ENCODE data around the gene APOBEC3C. TPM values are rescaled to one million over a fixed set of nuclear protein-coding genes. Genes with fewer than 3 reads are reported as not detected.
A peak's percentile ranks its signal among the peaks of the same experiment; 100 is the strongest.
"Not testable (repeated sequence)": the region's sequence is repeated elsewhere in the genome, so short reads cannot be mapped to it uniquely, and the experiment has no call there.

APOBEC3C gene
- total RNA-seq, 1 donor from 2014 or later, result 22.3 TPM

DNA sequence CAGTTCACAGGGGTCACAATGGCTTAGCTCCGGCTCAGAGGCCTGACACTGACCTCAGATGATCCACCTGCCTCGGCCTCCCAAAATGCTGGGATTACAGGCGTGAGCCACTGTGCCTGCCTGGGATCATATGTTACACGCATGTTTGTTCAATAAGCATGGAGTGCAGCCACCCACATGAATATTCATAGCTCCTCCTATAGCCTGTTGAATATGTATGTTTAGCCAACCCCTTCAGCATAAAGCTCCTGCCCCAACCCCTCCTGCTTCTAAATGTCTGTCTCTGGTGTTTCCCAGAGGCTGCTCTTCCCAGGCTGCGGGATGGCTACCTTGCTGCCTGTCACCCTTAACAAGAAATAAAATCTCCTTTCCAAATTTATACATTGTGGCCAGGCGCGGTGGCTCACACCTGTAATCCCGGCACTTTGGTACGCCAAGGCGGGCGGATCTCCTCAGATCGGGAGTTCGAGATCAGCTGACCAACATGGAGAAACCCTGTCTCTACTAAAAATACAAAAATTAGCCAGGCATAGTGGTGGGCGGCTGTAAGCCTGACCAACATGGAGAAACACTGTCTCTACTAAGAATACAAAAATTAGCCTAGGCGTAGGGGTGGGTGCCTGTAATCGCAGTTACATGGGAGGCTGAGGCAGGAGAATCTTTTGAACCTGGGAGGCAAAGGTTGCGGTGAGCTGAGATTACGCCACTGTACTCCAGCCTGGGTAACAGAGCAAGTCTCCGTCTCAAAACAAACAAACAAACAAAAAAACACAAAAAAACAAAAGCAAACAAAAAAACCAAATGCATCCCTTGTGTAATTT lies 25.5 kb downstream of the APOBEC3C start:
- Mint-ChIP-seq H3K27ac (ENCODE audit: unreplicated experiment) (peak overlapping the region; percentile 25), H3K4me3 (ENCODE audit: unreplicated experiment) (peak overlapping the region; percentile 63), H3K4me1 (ENCODE audit: low read depth) (peaks cover 9% of the 10 kb centered on the region), H3K36me3 (ENCODE audit: low read depth) (no peaks in the 10 kb centered on the region), H3K9me3 (ENCODE audit: low read depth) (no peaks in the 10 kb centered on the region), H3K27me3 (ENCODE audit: low read depth) (no peaks in the 10 kb centered on the region)
- DNase-seq (ENCODE audit: low spot score), result no peak
- TF ChIP-seq, protein P1, sequence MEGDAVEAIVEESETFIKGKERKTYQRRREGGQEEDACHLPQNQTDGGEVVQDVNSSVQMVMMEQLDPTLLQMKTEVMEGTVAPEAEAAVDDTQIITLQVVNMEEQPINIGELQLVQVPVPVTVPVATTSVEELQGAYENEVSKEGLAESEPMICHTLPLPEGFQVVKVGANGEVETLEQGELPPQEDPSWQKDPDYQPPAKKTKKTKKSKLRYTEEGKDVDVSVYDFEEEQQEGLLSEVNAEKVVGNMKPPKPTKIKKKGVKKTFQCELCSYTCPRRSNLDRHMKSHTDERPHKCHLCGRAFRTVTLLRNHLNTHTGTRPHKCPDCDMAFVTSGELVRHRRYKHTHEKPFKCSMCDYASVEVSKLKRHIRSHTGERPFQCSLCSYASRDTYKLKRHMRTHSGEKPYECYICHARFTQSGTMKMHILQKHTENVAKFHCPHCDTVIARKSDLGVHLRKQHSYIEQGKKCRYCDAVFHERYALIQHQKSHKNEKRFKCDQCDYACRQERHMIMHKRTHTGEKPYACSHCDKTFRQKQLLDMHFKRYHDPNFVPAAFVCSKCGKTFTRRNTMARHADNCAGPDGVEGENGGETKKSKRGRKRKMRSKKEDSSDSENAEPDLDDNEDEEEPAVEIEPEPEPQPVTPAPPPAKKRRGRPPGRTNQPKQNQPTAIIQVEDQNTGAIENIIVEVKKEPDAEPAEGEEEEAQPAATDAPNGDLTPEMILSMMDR (IDR thresholded peaks at IDR 0.05), result no peak

DNA sequence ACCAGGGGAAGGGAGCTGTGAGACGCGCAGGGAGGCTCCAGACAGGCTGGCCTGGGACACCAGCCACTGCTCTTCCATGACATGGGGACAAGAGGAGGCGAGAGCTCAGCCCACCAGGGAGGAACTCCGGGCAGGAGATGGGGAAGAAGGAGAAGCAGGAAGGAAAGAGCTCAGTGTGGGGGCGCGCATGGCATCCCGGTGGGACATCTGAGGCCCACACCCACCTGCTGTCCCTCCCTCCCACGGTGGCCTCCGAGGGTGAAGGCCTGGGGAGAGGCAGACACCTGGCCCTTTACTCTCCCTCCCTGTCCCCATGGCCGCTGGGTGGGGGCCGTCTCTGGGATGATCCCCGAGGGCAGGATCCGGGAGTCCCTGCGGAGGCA lies 26.1 kb downstream of the APOBEC3C start:
- not testable (repeated sequence) for H3K27me3 Mint-ChIP-seq (ENCODE audit: low read depth); H3K9me3 Mint-ChIP-seq (ENCODE audit: low read depth); DNase-seq (ENCODE audit: low spot score); H3K36me3 Mint-ChIP-seq (ENCODE audit: low read depth); H3K4me1 Mint-ChIP-seq (ENCODE audit: low read depth)
- peak overlapping the region; percentile 25 for H3K27ac Mint-ChIP-seq (ENCODE audit: unreplicated experiment)
- peak overlapping the region; percentile 63 for H3K4me3 Mint-ChIP-seq (ENCODE audit: unreplicated experiment)

DNA sequence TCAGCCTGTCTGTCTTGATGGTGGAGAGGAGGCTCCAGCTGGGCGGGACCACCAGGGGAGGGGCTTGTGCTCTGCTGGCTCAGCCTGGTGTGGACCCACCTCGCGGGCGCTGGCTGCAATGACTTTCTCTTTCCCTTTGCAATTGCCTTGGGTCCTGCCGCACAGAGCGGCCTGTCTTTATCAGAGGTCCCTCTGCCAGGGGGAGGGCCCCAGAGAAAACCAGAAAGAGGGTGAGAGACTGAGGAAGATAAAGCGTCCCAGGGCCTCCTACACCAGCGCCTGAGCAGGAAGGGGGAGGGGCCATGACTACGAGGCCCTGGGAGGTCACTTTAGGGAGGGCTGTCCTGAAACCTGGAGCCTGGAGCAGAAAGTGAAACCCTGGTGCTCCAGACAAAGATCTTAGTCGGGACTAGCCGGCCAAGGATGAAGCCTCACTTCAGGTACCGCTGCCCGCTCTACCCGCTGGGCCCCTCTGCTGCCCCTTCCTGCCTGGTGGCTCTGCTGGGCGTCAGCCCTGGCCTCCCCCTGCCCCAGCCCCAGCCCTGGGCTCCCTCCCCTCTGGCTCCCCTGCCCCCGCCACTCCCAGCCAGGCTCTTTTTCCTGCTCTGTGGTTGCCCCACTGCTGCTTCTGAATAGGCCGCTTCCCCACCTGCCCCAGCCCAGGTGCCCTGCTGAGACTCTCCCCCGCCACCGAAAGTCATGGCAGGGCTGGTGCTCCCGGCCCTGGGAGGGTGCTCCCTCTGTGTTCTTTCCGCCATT lies 26.7 kb downstream of the APOBEC3C start, which contains the start of gene APOBEC3F:
APOBEC3F (plus strand) TSS at position 327 of the 759 bp plus-strand sequence; CDS start at position 424, 97 bp downstream.
- H3K36me3 Mint-ChIP-seq (ENCODE audit: low read depth); H3K4me1 Mint-ChIP-seq (ENCODE audit: low read depth): not testable (repeated sequence)

DNA sequence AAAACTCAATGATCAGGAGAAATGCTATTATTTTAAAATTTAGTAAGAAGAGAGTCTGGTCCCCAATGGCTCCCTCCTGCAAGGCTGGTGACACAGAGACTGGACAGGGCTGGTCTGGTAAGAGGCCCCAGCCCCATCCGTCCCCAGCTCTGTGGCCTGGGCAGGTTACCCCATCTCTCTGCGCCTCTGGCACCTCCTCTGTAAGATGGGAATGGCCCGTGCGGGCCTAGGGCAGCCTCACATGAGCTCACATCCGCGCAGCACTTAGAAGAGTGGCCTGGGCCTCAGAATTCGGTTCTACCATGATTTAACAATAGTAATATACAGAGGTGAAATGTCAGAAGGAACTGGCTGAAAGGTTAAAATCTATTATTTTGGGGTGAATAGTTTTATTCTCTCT lies 27.9 kb downstream of the APOBEC3C start:
- Mint-ChIP-seq H3K27me3 (ENCODE audit: low read depth) (no peaks in the 10 kb centered on the region), H3K4me1 (ENCODE audit: low read depth) (peaks cover 9% of the 10 kb centered on the region), H3K36me3 (ENCODE audit: low read depth) (no peaks in the 10 kb centered on the region), H3K27ac (ENCODE audit: unreplicated experiment) (no peak overlapping the region), H3K4me3 (ENCODE audit: unreplicated experiment) (no peak overlapping the region), H3K9me3 (ENCODE audit: low read depth) (no peaks in the 10 kb centered on the region)
- DNase-seq (ENCODE audit: low spot score), result no peak
- TF ChIP-seq, protein P1 (IDR thresholded peaks at IDR 0.05), result no peak

More for the DNA sequence above, 26.7 kb downstream of the APOBEC3C start, which contains the start of gene APOBEC3F:
- TF ChIP-seq, protein P1 (IDR thresholded peaks at IDR 0.05), result peak; percentile 36
- DNase-seq (ENCODE audit: low spot score); H3K27me3 Mint-ChIP-seq (ENCODE audit: low read depth); H3K9me3 Mint-ChIP-seq (ENCODE audit: low read depth): not testable (repeated sequence)
- Mint-ChIP-seq H3K27ac (ENCODE audit: unreplicated experiment) (peak within 1 kb of the TSS; percentile 85), H3K4me3 (ENCODE audit: unreplicated experiment) (peak within 1 kb of the TSS; percentile 75)

DNA sequence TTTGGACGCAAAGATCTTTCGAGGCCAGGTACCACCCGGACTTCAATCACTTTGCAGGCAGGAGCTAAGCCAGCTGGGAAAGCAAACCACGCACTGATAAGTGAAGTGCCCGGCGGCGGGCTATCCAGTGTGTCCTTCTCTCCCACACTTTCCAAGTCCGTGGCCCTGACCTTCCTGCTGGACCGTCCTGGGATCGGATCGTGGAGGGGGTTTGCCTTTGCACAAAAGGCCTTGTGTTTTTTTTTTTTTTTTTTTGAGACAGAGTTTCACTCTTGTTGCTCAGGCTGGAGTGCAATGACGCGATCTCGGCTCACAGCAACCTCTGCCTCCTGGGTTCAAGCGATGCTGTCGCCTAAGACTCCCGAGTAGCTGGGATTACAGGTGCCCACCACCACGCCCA lies 29.0 kb downstream of the APOBEC3C start:
- not testable (repeated sequence) for H3K36me3 Mint-ChIP-seq (ENCODE audit: low read depth); DNase-seq (ENCODE audit: low spot score); H3K27ac Mint-ChIP-seq (ENCODE audit: unreplicated experiment); H3K4me3 Mint-ChIP-seq (ENCODE audit: unreplicated experiment); H3K27me3 Mint-ChIP-seq (ENCODE audit: low read depth); H3K9me3 Mint-ChIP-seq (ENCODE audit: low read depth)
- peaks cover 13% of the 10 kb centered on the region for H3K4me1 Mint-ChIP-seq (ENCODE audit: low read depth)

DNA sequence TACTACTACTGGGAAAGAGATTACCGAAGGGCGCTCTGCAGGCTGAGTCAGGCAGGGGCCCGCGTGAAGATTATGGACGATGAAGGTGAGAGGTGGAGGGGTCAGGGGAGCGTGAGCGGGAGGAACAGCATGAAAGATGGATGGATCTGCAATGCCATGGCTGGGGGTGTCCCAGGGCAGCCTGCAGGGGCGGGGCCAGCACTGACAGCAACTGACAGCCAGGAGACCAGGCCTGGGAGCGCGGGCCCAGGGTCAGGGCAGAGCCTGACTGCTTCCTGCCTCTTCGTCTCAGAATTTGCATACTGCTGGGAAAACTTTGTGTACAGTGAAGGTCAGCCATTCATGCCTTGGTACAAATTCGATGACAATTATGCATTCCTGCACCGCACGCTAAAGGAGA lies 31.1 kb downstream of the APOBEC3C start:
- H3K27me3 Mint-ChIP-seq (ENCODE audit: low read depth); H3K4me3 Mint-ChIP-seq (ENCODE audit: unreplicated experiment); H3K36me3 Mint-ChIP-seq (ENCODE audit: low read depth); H3K9me3 Mint-ChIP-seq (ENCODE audit: low read depth); H3K27ac Mint-ChIP-seq (ENCODE audit: unreplicated experiment); DNase-seq (ENCODE audit: low spot score): not testable (repeated sequence)
- H3K4me1 Mint-ChIP-seq (ENCODE audit: low read depth), result peaks cover 11% of the 10 kb centered on the region

DNA sequence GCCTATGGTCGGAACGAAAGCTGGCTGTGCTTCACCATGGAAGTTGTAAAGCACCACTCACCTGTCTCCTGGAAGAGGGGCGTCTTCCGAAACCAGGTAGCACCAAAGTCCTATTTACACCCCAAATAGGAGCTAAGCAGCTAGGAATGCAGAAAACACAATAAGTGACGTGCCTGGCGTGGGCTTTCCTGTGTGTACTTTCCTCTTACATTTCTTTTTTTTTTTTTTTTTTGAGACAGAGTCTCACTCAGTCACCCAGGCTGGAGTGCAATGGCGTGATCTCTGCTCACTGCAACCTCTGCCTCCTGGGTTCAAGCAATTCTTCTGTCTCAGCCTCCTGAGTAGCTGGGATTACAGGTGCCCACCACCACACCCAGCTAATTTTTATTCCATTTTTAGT lies 35.4 kb downstream of the APOBEC3C start:
- DNase-seq (ENCODE audit: low spot score); H3K36me3 Mint-ChIP-seq (ENCODE audit: low read depth); H3K4me3 Mint-ChIP-seq (ENCODE audit: unreplicated experiment); H3K4me1 Mint-ChIP-seq (ENCODE audit: low read depth); H3K27ac Mint-ChIP-seq (ENCODE audit: unreplicated experiment); H3K9me3 Mint-ChIP-seq (ENCODE audit: low read depth); H3K27me3 Mint-ChIP-seq (ENCODE audit: low read depth): not testable (repeated sequence)

DNA sequence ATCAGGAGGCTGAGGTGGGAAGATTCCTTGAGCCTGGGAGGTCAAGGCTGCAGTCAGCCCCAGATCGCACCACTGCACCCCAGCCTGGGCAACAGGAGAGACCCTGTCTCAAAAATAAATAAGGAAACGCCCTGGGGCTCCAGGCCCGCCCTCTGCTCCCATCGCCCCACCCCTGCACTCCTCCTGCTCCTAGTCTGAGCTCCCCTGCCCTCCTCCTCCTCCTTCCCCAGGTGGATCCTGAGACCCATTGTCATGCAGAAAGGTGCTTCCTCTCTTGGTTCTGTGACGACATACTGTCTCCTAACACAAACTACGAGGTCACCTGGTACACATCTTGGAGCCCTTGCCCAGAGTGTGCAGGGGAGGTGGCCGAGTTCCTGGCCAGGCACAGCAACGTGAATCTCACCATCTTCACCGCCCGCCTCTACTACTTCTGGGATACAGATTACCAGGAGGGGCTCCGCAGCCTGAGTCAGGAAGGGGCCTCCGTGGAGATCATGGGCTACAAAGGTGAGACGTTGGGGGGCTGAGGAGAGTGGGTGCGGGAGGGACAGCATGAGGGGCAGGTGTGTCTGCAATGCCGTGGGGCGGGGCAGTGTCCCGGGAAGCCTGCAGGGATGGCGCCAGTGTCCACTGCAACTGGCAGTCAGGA lies 37.9 kb downstream of the APOBEC3C start:
- not testable (repeated sequence) for H3K27ac Mint-ChIP-seq (ENCODE audit: unreplicated experiment); H3K36me3 Mint-ChIP-seq (ENCODE audit: low read depth); DNase-seq (ENCODE audit: low spot score); H3K9me3 Mint-ChIP-seq (ENCODE audit: low read depth); H3K27me3 Mint-ChIP-seq (ENCODE audit: low read depth); H3K4me1 Mint-ChIP-seq (ENCODE audit: low read depth); H3K4me3 Mint-ChIP-seq (ENCODE audit: unreplicated experiment)

All from chondrocyte (in vitro differentiated cells).